Natural killer cell (primary cell): ENCODE measurements around the gene NAA10. TPM values are rescaled to one million over a fixed set of nuclear protein-coding genes. Genes with fewer than 3 reads are reported as not detected.

ENCODE experiments used
- ATAC-seq, 3 donors: fragments of 150-1000 bp in 2 of 3; fragments of 200-7000 bp in 1 of 3; cut with Tn5 transposase; 1 replicate in 1 of 3; 2 replicates in 2 of 3; pipeline ENCODE4 v1.10.0; 2021; ENCODE audit warnings: mild to moderate bottlenecking in 2 of 3, moderate library complexity in 2 of 3
- DNase-seq, 2 donors: peaks; one replicate each; pipeline versions ENCODE4 v3.0.0 to v3.0.0-alpha.2; 2013 to 2021; ENCODE audit warnings: mixed read lengths in 1 of 2
- H3K27ac ChIP-seq: one replicate; pipeline ENCODE4 v1.5.1; 2013; ENCODE audit warnings: mild to moderate bottlenecking, low read length
- H3K27me3 ChIP-seq: one replicate; pipeline ENCODE4 v1.6.1; 2013; ENCODE audit warnings: low read length; ENCODE audit not compliant: control insufficient read depth, insufficient read depth
- H3K36me3 ChIP-seq: one replicate; pipeline ENCODE4 v1.6.1; 2013; ENCODE audit warnings: low read length; ENCODE audit not compliant: control insufficient read depth, insufficient read depth
- H3K4me1 ChIP-seq: one replicate; pipeline ENCODE4 v1.6.1; 2013; ENCODE audit warnings: low read length; ENCODE audit not compliant: control insufficient read depth, insufficient read depth
- H3K4me3 ChIP-seq: one replicate; pipeline ENCODE4 v1.5.1; 2013; ENCODE audit warnings: low read length
- H3K9me3 ChIP-seq: one replicate; pipeline ENCODE4 v1.6.1; 2013; ENCODE audit warnings: low read length; ENCODE audit not compliant: control insufficient read depth, insufficient read depth
- H3K27ac Mint-ChIP-seq, 2 donors: one replicate each; pipeline ENCODE4 v1.8.0; 2022; ENCODE audit warnings: mild to moderate bottlenecking in 2 of 2, mixed read lengths in 2 of 2, moderate library complexity in 1 of 2
- H3K27me3 Mint-ChIP-seq, 2 donors: one replicate each; pipeline ENCODE4 v1.8.0; 2022; ENCODE audit warnings: low read depth in 2 of 2, mixed read lengths in 2 of 2
- H3K36me3 Mint-ChIP-seq: one replicate; pipeline ENCODE4 v1.8.0; 2022; ENCODE audit warnings: mixed read lengths
- H3K4me1 Mint-ChIP-seq, 2 donors: one replicate each; pipeline ENCODE4 v1.8.0; 2022; ENCODE audit warnings: mixed read lengths in 2 of 2
- H3K4me3 Mint-ChIP-seq: one replicate; pipeline ENCODE4 v1.8.0; 2022; ENCODE audit warnings: mild to moderate bottlenecking, moderate library complexity, mixed read lengths
- H3K9me3 Mint-ChIP-seq, 2 donors: one replicate each; pipeline ENCODE4 v1.8.0; 2022; ENCODE audit warnings: mixed read lengths in 2 of 2
- WGBS: methylation state at CpG from one replicate; pipeline ENCODE4 v1.1.7; 2013; ENCODE audit warnings: missing lambda C conversion rate; ENCODE audit not compliant: insufficient coverage; 5-methylcytosine and 5-hydroxymethylcytosine counted together
- intact Hi-C: fragments of 100-400 bp; cut with micrococcal nuclease; formaldehyde crosslinking; loops from one replicate; pipeline ENCODE4 v1.14.2; 2022
- total RNA-seq, 4 donors: library from RNA; stranded (reverse); fragments of 120-200 nt in 1 of 4; gene quantifications; one replicate each; pipeline versions ENCODE4 v1.2.3 to v1.2.4, GENCODE V29; 2013 to 2022
- TF ChIP-seq, protein P1 (sequence below): fragments of 200-600 bp; IDR thresholded peaks from one replicate; pipeline ENCODE4 v1.8.0; 2022; ENCODE audit warnings: antibody characterized with exemption

The NAA10 gene
- total RNA-seq, 3 donors from 2014 or later (not counting 1 experiment from before 2014, with no cell fraction given): 63.4 to 82.3 (median 73.1) TPM

- intact Hi-C loops: no loop called here
- H3K27me3 Mint-ChIP-seq: no peaks in the 10 kb centered on the region
- Histone ChIP-seq H3K27ac (no peak overlapping the region), H3K4me1 (no peaks in the 10 kb centered on the region), H3K36me3 (peaks cover 55% of the 10 kb centered on the region), H3K9me3 (no peaks in the 10 kb centered on the region), H3K27me3 (no peaks in the 10 kb centered on the region), H3K4me3 (no peak overlapping the region)
- no peaks in the 10 kb centered on the region for H3K9me3 Mint-ChIP-seq
- 95% methylated on average over 17 of the region's 17 CpGs for WGBS
- H3K36me3 Mint-ChIP-seq: no peaks in the 10 kb centered on the region
- H3K4me3 Mint-ChIP-seq: no peak overlapping the region
- peaks cover 5 to 6% of the 10 kb centered on the region in 2 donors for H3K4me1 Mint-ChIP-seq
- ATAC-seq (no peak), DNase-seq (no peak)
- H3K27ac Mint-ChIP-seq: no peak overlapping the region
- TF ChIP-seq, protein P1, sequence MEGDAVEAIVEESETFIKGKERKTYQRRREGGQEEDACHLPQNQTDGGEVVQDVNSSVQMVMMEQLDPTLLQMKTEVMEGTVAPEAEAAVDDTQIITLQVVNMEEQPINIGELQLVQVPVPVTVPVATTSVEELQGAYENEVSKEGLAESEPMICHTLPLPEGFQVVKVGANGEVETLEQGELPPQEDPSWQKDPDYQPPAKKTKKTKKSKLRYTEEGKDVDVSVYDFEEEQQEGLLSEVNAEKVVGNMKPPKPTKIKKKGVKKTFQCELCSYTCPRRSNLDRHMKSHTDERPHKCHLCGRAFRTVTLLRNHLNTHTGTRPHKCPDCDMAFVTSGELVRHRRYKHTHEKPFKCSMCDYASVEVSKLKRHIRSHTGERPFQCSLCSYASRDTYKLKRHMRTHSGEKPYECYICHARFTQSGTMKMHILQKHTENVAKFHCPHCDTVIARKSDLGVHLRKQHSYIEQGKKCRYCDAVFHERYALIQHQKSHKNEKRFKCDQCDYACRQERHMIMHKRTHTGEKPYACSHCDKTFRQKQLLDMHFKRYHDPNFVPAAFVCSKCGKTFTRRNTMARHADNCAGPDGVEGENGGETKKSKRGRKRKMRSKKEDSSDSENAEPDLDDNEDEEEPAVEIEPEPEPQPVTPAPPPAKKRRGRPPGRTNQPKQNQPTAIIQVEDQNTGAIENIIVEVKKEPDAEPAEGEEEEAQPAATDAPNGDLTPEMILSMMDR: no peak
These were observed 21.1 kb downstream of the NAA10 start for GRCh38 chrX:153913701-153914100.

GRCh38 chrX:153913211-153913610 is 21.6 kb downstream of the NAA10 start:
- WGBS: 95% methylated on average over 16 of the region's 17 CpGs
- no peaks in the 10 kb centered on the region for H3K27me3 ChIP-seq
- ATAC-seq (no peak), DNase-seq (no peak)
- Mint-ChIP-seq H3K9me3 (no peaks in the 10 kb centered on the region), H3K4me1 (peaks cover 6 to 10% of the 10 kb centered on the region in 2 donors), H3K36me3 (no peaks in the 10 kb centered on the region), H3K27me3 (no peaks in the 10 kb centered on the region), H3K27ac (no peak overlapping the region), H3K4me3 (no peak overlapping the region)
- intact Hi-C loops: no loop called here
- TF ChIP-seq, protein P1: no peak
- H3K9me3 ChIP-seq: no peaks in the 10 kb centered on the region
- H3K4me1 ChIP-seq: no peaks in the 10 kb centered on the region
- no peak overlapping the region for H3K4me3 ChIP-seq
- H3K36me3 ChIP-seq: peaks cover 52% of the 10 kb centered on the region
- no peak overlapping the region for H3K27ac ChIP-seq

GRCh38 chrX:153911798-153912197 is 23.0 kb downstream of the NAA10 start:
- peaks cover 7% of the 10 kb centered on the region for H3K4me1 ChIP-seq
- WGBS: 81% methylated on average over 3 of the region's 6 CpGs
- H3K36me3 Mint-ChIP-seq: no peaks in the 10 kb centered on the region
- no peak overlapping the region for H3K27ac ChIP-seq
- H3K27me3 ChIP-seq: no peaks in the 10 kb centered on the region
- H3K27ac Mint-ChIP-seq: peak overlapping the region in 1 of 2 donors; percentile 36
- intact Hi-C loops: no loop called here
- no peaks in the 10 kb centered on the region for H3K27me3 Mint-ChIP-seq
- H3K4me3 ChIP-seq: no peak overlapping the region
- no peaks in the 10 kb centered on the region for H3K9me3 Mint-ChIP-seq
- ATAC-seq: no peak
- H3K36me3 ChIP-seq: peaks cover 54% of the 10 kb centered on the region
- no peaks in the 10 kb centered on the region for H3K9me3 ChIP-seq
- TF ChIP-seq, protein P1: no peak
- H3K4me3 Mint-ChIP-seq: no peak overlapping the region
- peak in 1 of 2 donors; percentile 46 for DNase-seq
- peaks cover 6 to 13% of the 10 kb centered on the region in 2 donors for H3K4me1 Mint-ChIP-seq

DNA sequence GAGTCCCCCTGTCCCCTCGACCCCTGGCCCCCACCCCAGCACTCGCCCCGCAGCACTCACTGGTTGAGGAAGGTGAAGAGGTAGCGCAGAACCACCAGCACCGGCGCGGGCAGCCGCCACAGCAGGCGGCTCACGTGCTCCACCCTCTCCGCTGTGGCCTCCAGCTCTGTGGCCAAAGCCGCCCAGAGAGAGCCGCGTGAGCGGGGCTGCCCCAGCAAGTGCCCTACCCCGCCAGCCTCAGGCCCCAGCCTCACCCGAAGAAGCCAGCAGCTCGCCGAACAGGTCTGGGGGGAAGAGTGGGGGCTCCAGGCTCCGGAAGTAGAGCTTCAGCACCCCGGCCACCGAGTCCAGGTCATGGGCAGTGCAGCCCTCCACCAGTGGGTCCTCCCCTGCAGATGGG is 24.4 kb downstream of the NAA10 start:
- H3K4me3 ChIP-seq: no peak overlapping the region
- intact Hi-C loops: no loop called here
- ATAC-seq (no peak), DNase-seq (no peak)
- Mint-ChIP-seq H3K27ac (no peak overlapping the region), H3K36me3 (no peaks in the 10 kb centered on the region), H3K27me3 (no peaks in the 10 kb centered on the region), H3K4me3 (no peak overlapping the region), H3K9me3 (no peaks in the 10 kb centered on the region), H3K4me1 (peaks cover 14 to 22% of the 10 kb centered on the region in 2 donors)
- H3K4me1 ChIP-seq: peaks cover 20% of the 10 kb centered on the region
- H3K27ac ChIP-seq: no peak overlapping the region
- WGBS: 97% methylated on average over 10 of the region's 22 CpGs
- H3K27me3 ChIP-seq: no peaks in the 10 kb centered on the region
- TF ChIP-seq, protein P1: no peak
- peaks cover 51% of the 10 kb centered on the region for H3K36me3 ChIP-seq
- H3K9me3 ChIP-seq: no peaks in the 10 kb centered on the region
